Chondrocyte (in vitro differentiated cells): ENCODE measurements around the gene THAP11. TPM values are rescaled to one million over a fixed set of nuclear protein-coding genes. Genes with fewer than 3 reads are reported as not detected.

Experiments used
- DNase-seq: peaks from one replicate; pipeline ENCODE4 v3.0.0; 2021; ENCODE audit warnings: mixed read lengths, low spot score
- H3K27ac Mint-ChIP-seq: one replicate; pipeline ENCODE4 v1.8.0; 2021; ENCODE audit warnings: mild to moderate bottlenecking, moderate library complexity, mixed read lengths; ENCODE audit not compliant: unreplicated experiment
- H3K27me3 Mint-ChIP-seq: 2 replicates; pipeline ENCODE4 v1.8.0; 2021; ENCODE audit warnings: low read depth, mixed read lengths
- H3K36me3 Mint-ChIP-seq: 2 replicates; pipeline ENCODE4 v1.8.0; 2021; ENCODE audit warnings: low read depth, mixed read lengths
- H3K4me1 Mint-ChIP-seq: 2 replicates; pipeline ENCODE4 v1.8.0; 2021; ENCODE audit warnings: low read depth, mild to moderate bottlenecking, mixed read lengths
- H3K4me3 Mint-ChIP-seq: one replicate; pipeline ENCODE4 v1.8.0; 2021; ENCODE audit warnings: mild to moderate bottlenecking, moderate library complexity, mixed read lengths; ENCODE audit not compliant: unreplicated experiment
- H3K9me3 Mint-ChIP-seq: 2 replicates; pipeline ENCODE4 v1.8.0; 2021; ENCODE audit warnings: low read depth, mixed read lengths
- total RNA-seq: library from RNA; stranded (reverse); gene quantifications from 3 replicates; pipeline ENCODE4 v1.2.1, GENCODE V29; 2021
- TF ChIP-seq, protein P1 (sequence below): fragments of 200-600 bp; sonication (generic); IDR thresholded peaks from 2 replicates; pipeline ENCODE4 v1.5.0; 2021; ENCODE audit warnings: antibody characterized with exemption, mild to moderate bottlenecking, moderate library complexity

Gene THAP11
- total RNA-seq, 1 donor from 2014 or later, result 25.7 TPM

DNA sequence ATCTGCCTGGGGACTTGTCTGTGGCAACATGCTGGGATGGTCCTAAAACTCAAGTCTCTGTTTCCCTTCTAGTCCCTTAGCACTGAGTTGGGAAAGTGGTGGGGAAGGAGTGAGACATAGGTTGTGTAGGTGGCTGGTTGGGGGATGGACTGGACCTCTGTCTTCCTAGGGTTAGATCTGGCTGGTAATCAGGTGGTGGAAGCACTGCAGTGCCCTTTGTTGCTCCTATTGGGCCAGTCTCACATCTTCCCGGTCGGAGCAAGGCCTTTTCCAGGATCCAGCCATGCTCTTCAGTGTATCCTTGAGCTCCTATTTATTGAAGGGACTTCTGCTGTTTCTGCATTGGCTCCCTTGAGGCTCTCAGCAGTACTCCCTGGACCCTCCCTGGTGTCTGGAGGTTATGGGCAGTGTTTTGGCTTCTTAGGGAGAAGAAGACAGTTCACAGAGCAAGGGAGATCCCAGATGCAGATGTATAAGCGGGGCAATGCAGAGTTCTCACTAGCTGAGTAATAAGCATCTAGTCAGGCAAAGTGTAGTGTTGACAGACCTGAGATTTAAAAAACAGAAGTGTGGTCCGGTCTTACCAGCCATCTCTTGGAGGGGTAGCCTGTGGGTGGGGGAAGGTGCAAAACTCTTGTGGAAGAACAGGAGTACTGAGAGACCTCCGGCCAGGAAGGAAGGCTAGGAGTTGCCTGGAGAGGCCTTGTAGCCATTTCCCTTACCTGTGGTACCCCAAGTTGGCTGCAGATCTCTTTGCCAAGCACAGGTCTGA lies 3.4 kb downstream of the THAP11 start:
- no peaks in the 10 kb centered on the region for H3K36me3 Mint-ChIP-seq
- H3K27me3 Mint-ChIP-seq, result no peaks in the 10 kb centered on the region
- peak overlapping the region; percentile 92 for H3K27ac Mint-ChIP-seq
- H3K4me1 Mint-ChIP-seq, result peaks cover 59% of the 10 kb centered on the region
- TF ChIP-seq, protein P1, sequence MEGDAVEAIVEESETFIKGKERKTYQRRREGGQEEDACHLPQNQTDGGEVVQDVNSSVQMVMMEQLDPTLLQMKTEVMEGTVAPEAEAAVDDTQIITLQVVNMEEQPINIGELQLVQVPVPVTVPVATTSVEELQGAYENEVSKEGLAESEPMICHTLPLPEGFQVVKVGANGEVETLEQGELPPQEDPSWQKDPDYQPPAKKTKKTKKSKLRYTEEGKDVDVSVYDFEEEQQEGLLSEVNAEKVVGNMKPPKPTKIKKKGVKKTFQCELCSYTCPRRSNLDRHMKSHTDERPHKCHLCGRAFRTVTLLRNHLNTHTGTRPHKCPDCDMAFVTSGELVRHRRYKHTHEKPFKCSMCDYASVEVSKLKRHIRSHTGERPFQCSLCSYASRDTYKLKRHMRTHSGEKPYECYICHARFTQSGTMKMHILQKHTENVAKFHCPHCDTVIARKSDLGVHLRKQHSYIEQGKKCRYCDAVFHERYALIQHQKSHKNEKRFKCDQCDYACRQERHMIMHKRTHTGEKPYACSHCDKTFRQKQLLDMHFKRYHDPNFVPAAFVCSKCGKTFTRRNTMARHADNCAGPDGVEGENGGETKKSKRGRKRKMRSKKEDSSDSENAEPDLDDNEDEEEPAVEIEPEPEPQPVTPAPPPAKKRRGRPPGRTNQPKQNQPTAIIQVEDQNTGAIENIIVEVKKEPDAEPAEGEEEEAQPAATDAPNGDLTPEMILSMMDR, result no peak
- no peaks in the 10 kb centered on the region for H3K9me3 Mint-ChIP-seq
- no peak for DNase-seq
- H3K4me3 Mint-ChIP-seq, result peak overlapping the region; percentile 83

DNA sequence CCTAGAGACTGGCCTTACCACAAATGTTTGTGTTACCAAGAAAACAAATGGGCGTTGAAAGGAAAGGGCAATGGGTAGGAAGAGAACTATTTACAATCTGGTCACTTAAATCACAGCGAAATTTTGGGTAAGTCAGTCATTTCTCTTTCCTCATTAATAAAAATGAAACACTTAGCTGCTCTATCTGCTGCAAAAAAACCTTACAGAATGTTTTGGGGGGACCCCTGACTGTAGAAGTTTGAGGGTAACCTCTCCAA lies 3.9 kb downstream of the THAP11 start:
- Mint-ChIP-seq H3K4me3 (peak overlapping the region; percentile 83), H3K9me3 (no peaks in the 10 kb centered on the region), H3K4me1 (peaks cover 59% of the 10 kb centered on the region)

DNA sequence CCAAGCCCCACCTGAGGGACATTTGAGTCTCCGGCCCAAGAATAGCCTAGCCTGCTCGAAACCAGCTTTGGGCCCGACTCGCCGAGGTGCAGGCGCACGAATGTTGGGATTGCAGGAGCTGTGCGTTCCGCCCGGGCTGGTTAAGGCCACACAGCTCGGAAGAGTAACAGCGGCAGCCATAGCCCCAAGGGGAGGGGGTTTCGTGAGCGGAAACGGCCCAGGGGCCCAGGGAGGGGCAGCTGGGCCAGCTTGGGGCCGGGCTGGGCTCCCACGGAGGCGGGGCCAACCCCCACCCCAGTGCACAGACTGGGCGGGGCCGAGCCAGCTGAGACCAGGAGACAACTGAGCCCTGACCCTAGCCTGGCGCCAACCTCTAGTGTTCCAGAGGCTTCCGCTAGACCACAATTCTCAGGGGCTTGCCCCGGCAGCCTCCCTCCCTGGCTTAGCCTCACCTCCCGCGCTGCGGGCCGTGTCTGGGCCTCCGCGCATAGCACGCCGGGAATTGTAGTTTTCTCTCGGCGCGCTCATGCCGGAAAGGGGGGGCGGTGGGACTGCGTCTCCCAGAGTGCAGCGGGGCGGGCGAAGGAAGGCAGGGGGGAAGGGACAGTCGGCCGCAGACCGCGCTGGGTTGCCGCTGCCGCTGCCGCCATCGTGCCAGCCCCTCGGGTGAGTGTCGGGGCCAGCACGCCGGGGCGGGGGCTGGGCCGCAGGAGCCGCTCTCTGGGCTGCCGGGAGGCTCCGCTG lies 4.4 kb downstream of the THAP11 start, which contains the start of gene NUTF2:
Gene NUTF2 (plus strand): TSS at position 614 of the 744 bp plus-strand sequence. CDS start 18,198 bp downstream, outside the sequence.
- Mint-ChIP-seq H3K27ac (peak within 1 kb of the TSS; percentile 93), H3K4me1 (peaks cover 57% of the 10 kb centered on the region), H3K4me3 (peak within 1 kb of the TSS; percentile 88), H3K9me3 (no peaks in the 10 kb centered on the region), H3K36me3 (no peaks in the 10 kb centered on the region), H3K27me3 (no peaks in the 10 kb centered on the region)
- TF ChIP-seq, protein P1, result no peak
- DNase-seq, result peak; percentile 97

More for the DNA sequence above, 3.9 kb downstream of the THAP11 start:
- Mint-ChIP-seq H3K36me3 (no peaks in the 10 kb centered on the region), H3K27ac (peak overlapping the region; percentile 92), H3K27me3 (no peaks in the 10 kb centered on the region)
- no peak for DNase-seq
- TF ChIP-seq, protein P1, result no peak

DNA sequence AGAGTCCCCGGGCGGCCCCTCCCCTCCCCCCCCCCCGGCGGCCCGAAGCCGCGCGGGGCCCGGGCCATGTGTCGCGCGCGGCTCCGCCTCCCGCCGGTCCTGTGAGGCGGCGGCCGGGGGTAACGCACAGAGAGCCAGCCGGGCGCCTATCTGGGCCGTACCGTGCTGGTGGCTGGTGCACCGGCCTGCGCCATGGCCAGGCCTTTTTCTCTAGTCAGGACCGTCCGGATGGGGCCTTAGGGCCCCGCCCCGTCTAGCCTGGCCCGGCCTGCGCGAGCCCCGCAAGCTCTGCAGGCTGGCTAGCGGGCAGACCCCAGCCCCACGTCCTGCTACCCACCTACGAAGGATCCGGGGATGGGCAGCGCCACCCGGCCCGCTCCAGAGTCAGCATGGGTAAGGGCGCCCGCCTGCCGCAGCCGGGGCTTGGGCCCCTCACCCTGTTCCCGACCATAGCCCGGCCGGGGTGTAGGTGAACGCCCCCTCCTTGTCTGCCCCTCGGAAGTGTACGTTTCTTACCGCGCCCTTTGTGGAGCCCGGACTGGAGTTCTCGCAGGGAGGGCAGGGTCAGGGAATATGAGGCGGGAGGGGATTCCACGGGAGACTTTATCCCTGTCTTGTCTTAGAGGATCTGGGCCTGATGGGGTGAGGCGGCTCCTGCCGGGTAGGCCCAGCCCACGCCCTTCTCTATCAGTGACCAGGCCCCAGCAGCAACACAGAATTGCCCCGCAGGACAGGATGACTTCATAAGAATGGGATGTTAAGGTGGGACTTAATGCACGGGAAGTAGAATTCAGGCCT lies 5.1 kb downstream of the THAP11 start, which contains the start of gene CENPT:
Gene CENPT (minus strand): TSS at position 630 of the 798 bp plus-strand sequence. CDS start 13,834 bp downstream, outside the sequence.
- Mint-ChIP-seq H3K27me3 (no peaks in the 10 kb centered on the region), H3K4me3 (peak within 1 kb of the TSS; percentile 88), H3K4me1 (peaks cover 55% of the 10 kb centered on the region), H3K27ac (peak within 1 kb of the TSS; percentile 93), H3K9me3 (no peaks in the 10 kb centered on the region), H3K36me3 (no peaks in the 10 kb centered on the region)
- no peak for DNase-seq
- TF ChIP-seq, protein P1, result peak; percentile 11

DNA sequence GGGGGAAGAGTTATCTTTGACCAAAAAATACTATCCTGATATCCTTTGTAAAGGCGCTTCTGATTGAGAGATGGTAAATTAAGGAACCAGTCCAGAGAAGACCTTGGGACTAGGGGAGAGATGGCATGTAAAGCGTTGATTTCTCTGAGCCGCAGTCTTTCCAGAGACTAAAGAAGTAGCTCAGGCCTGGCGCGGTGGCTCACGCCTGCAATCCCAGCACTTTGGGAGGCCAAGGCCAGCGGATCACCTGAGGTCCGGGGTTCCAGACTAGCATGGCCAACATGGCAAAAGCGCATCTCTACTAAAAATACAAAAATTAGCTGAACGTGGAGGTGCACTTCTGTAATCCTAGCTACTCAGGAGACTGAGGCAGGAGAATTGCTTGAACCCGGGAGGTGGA lies 6.0 kb downstream of the THAP11 start:
- peak overlapping the region; percentile 93 for H3K27ac Mint-ChIP-seq

More for the DNA sequence above, 6.0 kb downstream of the THAP11 start:
- no peak for DNase-seq
- TF ChIP-seq, protein P1, result no peak
- peaks cover 52% of the 10 kb centered on the region for H3K4me1 Mint-ChIP-seq
- no peaks in the 10 kb centered on the region for H3K27me3 Mint-ChIP-seq
- no peaks in the 10 kb centered on the region for H3K9me3 Mint-ChIP-seq
- peak overlapping the region; percentile 88 for H3K4me3 Mint-ChIP-seq
- no peaks in the 10 kb centered on the region for H3K36me3 Mint-ChIP-seq
